Loucy (cell line): ENCODE measurements around the gene TGIF2.

Experiments used
- H2AFZ ChIP-seq: fragments of 200-600 bp; sonication (generic); 2 replicates; pipeline ENCODE4 v1.6.0; 2016; ENCODE audit warnings: antibody characterized with exemption, mild to moderate bottlenecking, low read length, moderate library complexity
- H3F3A ChIP-seq: fragments of 200-600 bp; 2 replicates; pipeline ENCODE4 v1.6.0; 2016; ENCODE audit warnings: antibody characterized with exemption, low read depth, mild to moderate bottlenecking
- H3K27me3 ChIP-seq: fragments of 200-600 bp; sonication (generic); 2 replicates; pipeline ENCODE4 v1.6.1; 2014; ENCODE audit warnings: low read length, mild to moderate bottlenecking; ENCODE audit not compliant: insufficient read depth, poor library complexity, severe bottlenecking
- H3K36me3 ChIP-seq: fragments of 200-600 bp; sonication (generic); 2 replicates; pipeline ENCODE4 v1.6.1; 2016; ENCODE audit warnings: low read length; ENCODE audit not compliant: insufficient read depth
- H3K4me1 ChIP-seq: fragments of 200-600 bp; sonication (generic); 2 replicates; pipeline ENCODE4 v1.5.1; 2014; ENCODE audit warnings: low read length, mild to moderate bottlenecking; ENCODE audit not compliant: insufficient read depth, poor library complexity, severe bottlenecking
- H3K4me2 ChIP-seq: fragments of 200-600 bp; sonication (generic); 2 replicates; pipeline ENCODE4 v1.6.0; 2014; ENCODE audit warnings: antibody characterized with exemption, low read length, low read depth, mild to moderate bottlenecking; ENCODE audit not compliant: poor library complexity, severe bottlenecking
- H3K4me3 ChIP-seq: fragments of 200-600 bp; sonication (generic); 2 replicates; pipeline ENCODE4 v1.5.1; 2014; ENCODE audit warnings: low read length, mild to moderate bottlenecking, mixed read lengths; ENCODE audit not compliant: poor library complexity, severe bottlenecking
- H3K79me2 ChIP-seq: fragments of 200-600 bp; sonication (generic); 2 replicates; pipeline ENCODE4 v1.6.1; 2014; ENCODE audit warnings: low read length; ENCODE audit not compliant: insufficient read depth
- H3K9ac ChIP-seq: fragments of 200-600 bp; sonication (generic); 2 replicates; pipeline ENCODE4 v1.6.0; 2014; ENCODE audit warnings: mild to moderate bottlenecking, low read depth, low read length, moderate library complexity; ENCODE audit not compliant: poor library complexity, severe bottlenecking
- H3K9me2 ChIP-seq: fragments of 200-600 bp; sonication (generic); replicated peaks from 2 replicates; pipeline ENCODE4 v1.6.1; 2016; ENCODE audit warnings: low read depth, low read length, mixed read lengths
- H3K9me3 ChIP-seq: fragments of 200-600 bp; sonication (generic); 2 replicates; pipeline ENCODE4 v1.6.1; 2014; ENCODE audit warnings: mild to moderate bottlenecking, antibody characterized with exemption, low read length, low read depth; ENCODE audit not compliant: insufficient read depth
- H4K20me1 ChIP-seq: fragments of 200-600 bp; sonication (generic); 2 replicates; pipeline ENCODE4 v1.6.0; 2014; ENCODE audit warnings: antibody characterized with exemption, low read length, mild to moderate bottlenecking; ENCODE audit not compliant: insufficient read depth, poor library complexity, severe bottlenecking
- CTCF ChIP-seq: fragments of 200-600 bp; sonication (generic); conservative IDR thresholded peaks from 2 replicates; pipeline ENCODE4 v1.5.1; 2014; ENCODE audit warnings: mild to moderate bottlenecking, antibody characterized with exemption, low read length
- EZH2phosphoT487 ChIP-seq: fragments of 200-600 bp; IDR thresholded peaks from 2 replicates; pipeline ENCODE4 v1.6.1; 2018; ENCODE audit warnings: antibody characterized with exemption, mild to moderate bottlenecking, moderate library complexity, borderline replicate concordance

Gene TGIF2

GRCh38 chr20:36593347-36593929, 20.0 kb downstream of the TGIF2 start:
- H3F3A ChIP-seq: 0 out of 2 replicates have a peak, but pooled peaks cover 3% of the 10 kb centered on the region
- TF ChIP-seq CTCF (no peak), EZH2phosphoT487 (no peak)
- peaks cover 4% of the 10 kb centered on the region for H3K4me1 ChIP-seq
- no peak overlapping the region for H2AFZ ChIP-seq
- H3K9me2 ChIP-seq: no peaks in the 10 kb centered on the region
- H3K79me2 ChIP-seq: no peaks in the 10 kb centered on the region
- H3K27me3 ChIP-seq: no peaks in the 10 kb centered on the region
- no peaks in the 10 kb centered on the region for H3K9me3 ChIP-seq
- no peaks in the 10 kb centered on the region for H4K20me1 ChIP-seq
- H3K4me2 ChIP-seq: no peak overlapping the region
- H3K36me3 ChIP-seq: peaks cover 12% of the 10 kb centered on the region; the same call in 1 of the 2 replicates
- H3K4me3 ChIP-seq: no peak overlapping the region
- H3K9ac ChIP-seq: no peak overlapping the region

GRCh38 chr20:36599912-36600345, 26.5 kb downstream of the TGIF2 start:
- TF ChIP-seq EZH2phosphoT487: no peak
- TF ChIP-seq CTCF: no peak

GRCh38 chr20:36601540-36601939, 28.1 kb downstream of the TGIF2 start:
- Histone ChIP-seq H4K20me1 (peaks cover 9% of the 10 kb centered on the region), H3K9me2 (no peaks in the 10 kb centered on the region), H3F3A (no peaks in the 10 kb centered on the region), H3K4me2 (no peak overlapping the region), H3K27me3 (no peaks in the 10 kb centered on the region), H2AFZ (no peak overlapping the region), H3K4me3 (no peak overlapping the region), H3K9ac (no peak overlapping the region), H3K36me3 (no peaks in the 10 kb centered on the region), H3K4me1 (peaks cover 13% of the 10 kb centered on the region), H3K9me3 (no peaks in the 10 kb centered on the region), H3K79me2 (peaks cover 10% of the 10 kb centered on the region)
- TF ChIP-seq CTCF (no peak), EZH2phosphoT487 (no peak)

More at GRCh38 chr20:36599912-36600345, 26.5 kb downstream of the TGIF2 start:
- no peaks in the 10 kb centered on the region for H3K27me3 ChIP-seq
- no peaks in the 10 kb centered on the region for H3K9me3 ChIP-seq
- no peak overlapping the region for H3K4me3 ChIP-seq
- H3K9ac ChIP-seq: no peak overlapping the region
- no peaks in the 10 kb centered on the region for H3K9me2 ChIP-seq
- no peaks in the 10 kb centered on the region for H3F3A ChIP-seq
- H3K4me1 ChIP-seq: peaks cover 10% of the 10 kb centered on the region
- no peaks in the 10 kb centered on the region for H3K36me3 ChIP-seq
- H3K4me2 ChIP-seq: no peak overlapping the region
- no peaks in the 10 kb centered on the region for H4K20me1 ChIP-seq
- no peak overlapping the region for H2AFZ ChIP-seq
- H3K79me2 ChIP-seq: no peaks in the 10 kb centered on the region
